Fibroblast of lung (primary cell): ENCODE results near the gene PRSS33. TPM values are rescaled to one million over a fixed set of nuclear protein-coding genes. Genes with fewer than 3 reads are reported as not detected.

Experiments
- DNase-seq, 2 donors: peaks; one replicate each; pipeline versions ENCODE4 v3.0.0 to v3.0.0-alpha.2; 2010; ENCODE audit warnings: low read depth in 2 of 2
- H2AFZ ChIP-seq: 2 replicates; pipeline ENCODE4 v1.5.1; 2012; ENCODE audit warnings: low read length, control low read depth, inconsistent platforms
- H3K27ac ChIP-seq: 2 replicates; pipeline ENCODE4 v1.5.1; 2011; ENCODE audit warnings: low read length, control low read depth; ENCODE audit not compliant: insufficient read depth
- H3K27me3 ChIP-seq: 2 replicates; pipeline ENCODE4 v1.5.1; 2011; ENCODE audit warnings: mild to moderate bottlenecking, low read length; ENCODE audit not compliant: control insufficient read depth, insufficient read depth
- H3K36me3 ChIP-seq: 2 replicates; pipeline ENCODE4 v1.5.1; 2011; ENCODE audit warnings: low read length; ENCODE audit not compliant: control insufficient read depth, insufficient read depth
- H3K4me1 ChIP-seq: 2 replicates; pipeline ENCODE4 v1.5.1; 2011; ENCODE audit warnings: low read length; ENCODE audit not compliant: control insufficient read depth, insufficient read depth; ENCODE audit errors: extremely low read depth
- H3K4me2 ChIP-seq: 2 replicates; pipeline ENCODE4 v1.5.1; 2011; ENCODE audit warnings: low read length, control low read depth; ENCODE audit not compliant: insufficient read depth; ENCODE audit errors: extremely low read depth
- H3K4me3 ChIP-seq, 4 experiments: fragments of 200-600 bp in 1 of 4; sonication (generic) in 1 of 4; replicated peaks in 1 of 4; 2 replicates each; pipeline ENCODE4 v1.5.1; 2011 to 2016; ENCODE audit warnings: low read length in 4 of 4, low read depth in 3 of 4, mild to moderate bottlenecking in 3 of 4, control low read depth in 2 of 4, inconsistent platforms in 1 of 4, mixed read lengths in 1 of 4; ENCODE audit not compliant: insufficient read depth in 1 of 4; ENCODE audit errors: control extremely low read depth in 1 of 4
- H3K79me2 ChIP-seq: 2 replicates; pipeline ENCODE4 v1.5.1; 2012; ENCODE audit warnings: mild to moderate bottlenecking, low read length, inconsistent platforms; ENCODE audit not compliant: control insufficient read depth, insufficient read depth
- H3K9ac ChIP-seq: 2 replicates; pipeline ENCODE4 v1.5.1; 2011; ENCODE audit warnings: mild to moderate bottlenecking, low read length, control low read depth; ENCODE audit not compliant: insufficient read depth
- H3K9me3 ChIP-seq: 2 replicates; pipeline ENCODE4 v1.5.1; 2012; ENCODE audit warnings: low read depth, low read length; ENCODE audit not compliant: control insufficient read depth, insufficient read depth
- H4K20me1 ChIP-seq: 2 replicates; pipeline ENCODE4 v1.5.1; 2011; ENCODE audit warnings: low read length; ENCODE audit not compliant: control insufficient read depth, insufficient read depth; ENCODE audit errors: extremely low read depth
- CTCF ChIP-seq, 2 donors: IDR thresholded peaks in 1 of 2; conservative IDR thresholded peaks in 1 of 2; 1 replicate in 1 of 2; 2 replicates in 1 of 2; pipeline ENCODE4 v1.5.1; 2011 to 2012; ENCODE audit warnings: low read length in 2 of 2, control low read depth in 1 of 2, inconsistent platforms in 1 of 2, low read depth in 1 of 2, mild to moderate bottlenecking in 1 of 2
- EZH2 ChIP-seq: IDR thresholded peaks from 2 replicates; pipeline ENCODE4 v1.5.1; 2012; ENCODE audit warnings: low read length, control low read depth, mild to moderate bottlenecking; ENCODE audit errors: missing control alignments
- polyA plus RNA-seq, 2 donors: library from polyadenylated mRNA; depleted of rRNA in 1 of 2; stranded (reverse) in 1 of 2; unstranded in 1 of 2; fragments of >200 nt; gene quantifications; 2 replicates each; pipeline ENCODE4 v1.2.1, GENCODE V29; 2011 to 2012; ENCODE audit warnings: missing spikeins in 1 of 2
- total RNA-seq: library from RNA; depleted of rRNA; stranded (reverse); fragments of >200 nt; gene quantifications from 2 replicates; pipeline ENCODE4 v1.2.1, GENCODE V29; 2014

PRSS33 gene
- total and polyA plus RNA-seq, 2 donors (not counting 1 experiment from before 2014, with no cell fraction given), result not detected

DNA sequence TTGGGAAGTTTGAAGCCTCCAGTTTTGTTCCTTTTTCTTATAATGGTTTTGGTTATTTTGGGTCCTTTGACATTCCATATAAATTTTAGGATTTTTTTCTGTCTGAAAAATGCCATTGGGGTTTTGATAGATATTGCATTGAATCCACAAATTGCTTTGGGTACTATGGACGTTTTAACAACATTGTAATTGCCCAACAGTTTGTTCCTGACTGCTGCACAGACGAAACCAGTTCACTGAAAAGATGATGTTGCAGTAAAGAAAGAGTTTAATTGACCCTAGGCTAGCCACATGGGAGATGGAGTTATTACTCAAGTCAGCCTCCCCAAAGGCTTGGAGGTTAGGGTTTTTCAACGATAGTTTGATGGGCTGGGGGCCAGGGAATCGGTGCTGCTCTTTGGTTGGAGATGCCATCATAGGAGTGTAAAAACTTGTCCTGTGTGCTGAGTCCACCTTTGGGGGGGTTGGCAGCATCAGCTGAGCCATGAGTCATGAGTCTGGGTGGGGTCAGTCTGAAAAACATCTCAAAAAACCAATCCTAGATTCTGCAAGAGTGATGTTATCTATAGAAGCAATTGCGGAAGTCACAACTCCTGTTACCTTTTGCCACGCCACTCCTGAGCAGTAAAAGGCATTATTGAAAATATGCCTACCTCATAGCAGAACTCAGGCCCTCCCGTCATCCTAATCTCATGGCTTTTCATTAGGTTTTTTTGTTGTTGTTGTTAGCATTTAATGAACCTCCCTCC lies 8.2 kb upstream of the PRSS33 start:
- no peak for DNase-seq
- Histone ChIP-seq H3K4me1 (no peaks in the 10 kb centered on the region), H3K9me3 (no peaks in the 10 kb centered on the region), H3K4me2 (no peak overlapping the region), H3K9ac (no peak overlapping the region), H2AFZ (no peak overlapping the region), H3K27me3 (peaks cover 9% of the 10 kb centered on the region), H3K79me2 (no peaks in the 10 kb centered on the region), H4K20me1 (no peaks in the 10 kb centered on the region), H3K36me3 (no peaks in the 10 kb centered on the region), H3K4me3 (no peak overlapping the region), H3K27ac (no peak overlapping the region)
- TF ChIP-seq EZH2 (no peak), CTCF (conservative IDR thresholded peaks at IDR 0.05 in 1 of 2, IDR thresholded peaks at IDR 0.05 in 1 of 2; ENCODE audit: low read depth in 1 of 2, low read length in 2 of 2) (no peak)

- H3K4me2 ChIP-seq, result no peak overlapping the region
- H3K9me3 ChIP-seq, result no peaks in the 10 kb centered on the region
- no peak overlapping the region for H3K27ac ChIP-seq
- TF ChIP-seq EZH2 (no peak), CTCF (conservative IDR thresholded peaks at IDR 0.05 in 1 of 2, IDR thresholded peaks at IDR 0.05 in 1 of 2; ENCODE audit: low read depth in 1 of 2, low read length in 2 of 2) (no peak)
- H3K79me2 ChIP-seq, result no peaks in the 10 kb centered on the region
- H4K20me1 ChIP-seq, result no peaks in the 10 kb centered on the region
- no peaks in the 10 kb centered on the region for H3K36me3 ChIP-seq
- H3K9ac ChIP-seq, result no peak overlapping the region
- H2AFZ ChIP-seq, result no peak overlapping the region
- peaks cover 15% of the 10 kb centered on the region for H3K27me3 ChIP-seq
- H3K4me3 ChIP-seq, result no peak overlapping the region
- DNase-seq, result no peak
- no peaks in the 10 kb centered on the region for H3K4me1 ChIP-seq
These were observed 5.6 kb upstream of the PRSS33 start for GRCh38 chr16:2792940-2793339.

- Histone ChIP-seq H3K9me3 (no peaks in the 10 kb centered on the region), H4K20me1 (no peaks in the 10 kb centered on the region), H3K27ac (no peak overlapping the region), H3K4me3 (no peak overlapping the region), H3K4me2 (no peak overlapping the region), H3K9ac (no peak overlapping the region), H3K27me3 (peaks cover 23% of the 10 kb centered on the region), H2AFZ (no peak overlapping the region), H3K36me3 (no peaks in the 10 kb centered on the region), H3K4me1 (no peaks in the 10 kb centered on the region), H3K79me2 (no peaks in the 10 kb centered on the region)
- TF ChIP-seq EZH2, result no peak
- no peak for TF ChIP-seq CTCF (conservative IDR thresholded peaks at IDR 0.05 in 1 of 2, IDR thresholded peaks at IDR 0.05 in 1 of 2; ENCODE audit: low read depth in 1 of 2, low read length in 2 of 2)
- DNase-seq, result no peak
These were observed 3.8 kb upstream of the PRSS33 start for GRCh38 chr16:2791174-2791573.
